Body of pancreas (tissue), 4 donors: ENCODE measurements around the gene HIC2. TPM values are rescaled to one million over a fixed set of nuclear protein-coding genes. Genes with fewer than 3 reads are reported as not detected.
"Not testable (repeated sequence)": the region's sequence is repeated elsewhere in the genome, so short reads cannot be mapped to it uniquely, and the experiment has no call there.

Experiments
- ATAC-seq: fragments of 150-250 bp; one replicate; pipeline ENCODE4 v1.9.1; 2016
- DNase-seq, 4 donors: peaks; one replicate each; pipeline ENCODE4 v3.0.0-alpha.2; 2019
- H3K27ac ChIP-seq, 4 donors: fragments of 200-600 bp; sonication (generic); 1 replicate in 3 of 4; 2 replicates in 1 of 4; pipeline versions ENCODE4 v1.5.1 to v1.6.1; 2016 to 2019; ENCODE audit warnings: mild to moderate bottlenecking in 1 of 4, mixed read lengths in 1 of 4, moderate library complexity in 1 of 4
- H3K27me3 ChIP-seq, 2 donors: fragments of 200-600 bp; sonication (generic); one replicate each; pipeline ENCODE4 v1.6.0; 2016; ENCODE audit warnings: mild to moderate bottlenecking in 1 of 2
- H3K36me3 ChIP-seq, 2 donors: fragments of 200-600 bp; sonication (generic); replicated peaks in 1 of 2; 2 replicates each; pipeline ENCODE4 v1.5.1; 2016; ENCODE audit warnings: low read depth in 2 of 2; ENCODE audit not compliant: insufficient read depth in 1 of 2
- H3K4me1 ChIP-seq: fragments of 200-600 bp; sonication (generic); one replicate; pipeline ENCODE4 v1.6.0; 2016
- H3K4me3 ChIP-seq, 2 donors: fragments of 200-600 bp; sonication (generic); 1 replicate in 1 of 2; 2 replicates in 1 of 2; pipeline ENCODE4 v1.5.1; 2016 to 2019
- H3K9me3 ChIP-seq, 3 donors: fragments of 200-600 bp; sonication (generic); 1 replicate in 2 of 3; 2 replicates in 1 of 3; pipeline ENCODE4 v1.5.1; 2016
- POLR2A ChIP-seq, 3 donors: fragments of 450-650 bp; IDR thresholded peaks; one replicate each; pipeline ENCODE4 v1.6.1; 2016; ENCODE audit warnings: antibody characterized with exemption in 3 of 3, mild to moderate bottlenecking in 2 of 3
- WGBS, 2 donors: methylation state at CpG; one replicate each; pipeline ENCODE4 v1.1.5; 2017; 5-methylcytosine and 5-hydroxymethylcytosine counted together
- intact Hi-C: fragments of 100-400 bp; cut with DNase I; formaldehyde crosslinking; loops from one replicate; pipeline ENCODE4 v1.15.1; 2023
- total RNA-seq, 2 donors: library from RNA; depleted of rRNA; stranded (reverse); fragments of >200 nt; gene quantifications; one replicate each; pipeline ENCODE4 v1.1.0, GENCODE V29; 2016
- TF ChIP-seq, protein P1 (sequence below), 7 experiments: fragments of 450-650 bp in 4 of 7; fragments of 200-600 bp in 3 of 7; sonication (generic) in 3 of 7; IDR thresholded peaks; one replicate each; pipeline ENCODE4 v1.5.1; 2016 to 2019; ENCODE audit warnings: antibody characterized with exemption in 7 of 7

The HIC2 gene
- total RNA-seq, 2 donors from 2014 or later, result 2.9 to 4.0 TPM

DNA sequence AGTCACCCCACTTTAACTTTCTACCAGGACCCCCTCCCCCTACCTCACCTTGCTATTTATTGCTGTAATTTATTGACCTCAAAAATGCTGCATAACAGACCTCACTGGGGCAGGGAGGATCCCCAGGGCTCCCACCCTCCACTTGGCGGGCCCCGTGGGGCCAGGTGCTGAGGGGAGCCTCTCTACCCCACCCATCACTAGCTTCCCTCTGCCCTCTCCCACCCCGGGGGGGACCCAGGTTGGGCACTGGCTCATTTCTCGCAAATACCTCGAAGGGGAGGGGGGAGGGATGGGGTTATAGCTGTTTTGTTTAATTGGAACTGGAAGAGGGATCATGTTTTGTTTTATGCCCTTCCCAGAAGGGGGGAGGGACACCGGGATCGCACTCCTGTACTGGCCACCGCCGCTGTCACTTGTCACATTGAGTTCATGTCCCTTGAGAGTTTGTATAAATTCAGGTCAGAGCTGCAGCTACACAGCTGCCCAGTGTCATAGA lies 33.7 kb downstream of the HIC2 start:
- TF ChIP-seq POLR2A (IDR thresholded peaks at IDR 0.05), result no peak
- TF ChIP-seq, protein P1, sequence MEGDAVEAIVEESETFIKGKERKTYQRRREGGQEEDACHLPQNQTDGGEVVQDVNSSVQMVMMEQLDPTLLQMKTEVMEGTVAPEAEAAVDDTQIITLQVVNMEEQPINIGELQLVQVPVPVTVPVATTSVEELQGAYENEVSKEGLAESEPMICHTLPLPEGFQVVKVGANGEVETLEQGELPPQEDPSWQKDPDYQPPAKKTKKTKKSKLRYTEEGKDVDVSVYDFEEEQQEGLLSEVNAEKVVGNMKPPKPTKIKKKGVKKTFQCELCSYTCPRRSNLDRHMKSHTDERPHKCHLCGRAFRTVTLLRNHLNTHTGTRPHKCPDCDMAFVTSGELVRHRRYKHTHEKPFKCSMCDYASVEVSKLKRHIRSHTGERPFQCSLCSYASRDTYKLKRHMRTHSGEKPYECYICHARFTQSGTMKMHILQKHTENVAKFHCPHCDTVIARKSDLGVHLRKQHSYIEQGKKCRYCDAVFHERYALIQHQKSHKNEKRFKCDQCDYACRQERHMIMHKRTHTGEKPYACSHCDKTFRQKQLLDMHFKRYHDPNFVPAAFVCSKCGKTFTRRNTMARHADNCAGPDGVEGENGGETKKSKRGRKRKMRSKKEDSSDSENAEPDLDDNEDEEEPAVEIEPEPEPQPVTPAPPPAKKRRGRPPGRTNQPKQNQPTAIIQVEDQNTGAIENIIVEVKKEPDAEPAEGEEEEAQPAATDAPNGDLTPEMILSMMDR (IDR thresholded peaks at IDR 0.05), result no peak
- Histone ChIP-seq H3K27ac (no peak overlapping the region), H3K4me3 (no peak overlapping the region), H3K4me1 (peaks cover 21% of the 10 kb centered on the region), H3K27me3 (no peaks in the 10 kb centered on the region), H3K36me3 (peaks cover 0 to 4% of the 10 kb centered on the region in 2 donors), H3K9me3 (no peaks in the 10 kb centered on the region)
- intact Hi-C loops, result no loop called here
- DNase-seq, result no peak
- 57 to 73% methylated on average over 8 to 9 of the region's 9 CpGs for WGBS, 2 donors
- no peak for ATAC-seq

DNA sequence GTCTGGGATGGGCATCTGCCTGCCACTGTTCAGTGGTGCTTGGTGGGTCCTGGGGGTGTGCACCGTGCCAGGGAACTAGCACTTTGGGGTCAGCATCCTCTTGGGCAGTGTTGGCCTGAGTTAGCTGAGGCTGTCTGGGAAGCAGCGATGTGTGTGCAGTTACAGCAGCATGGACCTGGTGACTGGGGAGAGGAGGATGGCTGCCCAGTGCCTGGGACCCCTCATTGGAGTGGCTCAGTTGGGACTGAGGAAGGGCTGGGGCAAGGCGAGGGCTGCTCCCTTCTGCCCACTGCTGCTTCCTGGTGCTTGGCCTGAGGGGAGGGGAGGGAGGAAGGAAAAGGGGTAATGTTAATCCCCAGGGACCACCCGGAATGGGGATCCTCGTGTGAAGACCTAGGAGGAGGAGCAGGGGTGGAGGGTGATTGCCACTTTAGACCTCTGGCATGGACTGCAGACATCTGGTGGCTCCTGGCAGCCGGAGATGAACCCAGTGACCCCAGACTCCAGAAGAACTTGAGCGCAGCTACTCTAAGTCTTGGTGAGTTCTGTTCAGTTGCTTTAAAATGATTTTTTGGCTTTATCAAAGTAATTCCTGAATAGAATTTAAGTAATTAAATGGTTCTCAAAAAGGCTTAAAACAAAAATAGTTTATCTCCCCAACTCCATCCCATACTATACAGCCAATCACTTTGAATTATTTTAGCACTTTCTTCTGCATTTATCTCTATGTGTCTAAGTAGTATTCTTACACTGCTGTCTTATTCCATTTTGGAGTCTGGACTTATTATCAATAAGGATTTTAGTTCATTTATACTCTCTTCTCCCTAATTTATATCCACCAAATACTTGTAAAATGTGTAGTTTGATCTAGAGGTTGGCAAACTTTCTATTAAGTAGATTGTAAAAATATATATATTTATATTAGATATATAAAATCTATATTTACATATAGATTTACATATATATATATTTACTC lies 34.7 kb downstream of the HIC2 start:
- no peak for DNase-seq
- H3K36me3 ChIP-seq, result no peaks in the 10 kb centered on the region
- no peaks in the 10 kb centered on the region for H3K9me3 ChIP-seq
- no peaks in the 10 kb centered on the region for H3K27me3 ChIP-seq
- H3K4me1 ChIP-seq, result peaks cover 28% of the 10 kb centered on the region
- intact Hi-C loops, result no loop called here
- no peak for TF ChIP-seq POLR2A (IDR thresholded peaks at IDR 0.05)
- TF ChIP-seq, protein P1 (IDR thresholded peaks at IDR 0.05), result no peak
- H3K4me3 ChIP-seq, result no peak overlapping the region
- WGBS, 2 donors, result 79 to 83% methylated on average over 5 to 7 of the region's 7 CpGs
- H3K27ac ChIP-seq, result no peak overlapping the region
- ATAC-seq, result no peak

DNA sequence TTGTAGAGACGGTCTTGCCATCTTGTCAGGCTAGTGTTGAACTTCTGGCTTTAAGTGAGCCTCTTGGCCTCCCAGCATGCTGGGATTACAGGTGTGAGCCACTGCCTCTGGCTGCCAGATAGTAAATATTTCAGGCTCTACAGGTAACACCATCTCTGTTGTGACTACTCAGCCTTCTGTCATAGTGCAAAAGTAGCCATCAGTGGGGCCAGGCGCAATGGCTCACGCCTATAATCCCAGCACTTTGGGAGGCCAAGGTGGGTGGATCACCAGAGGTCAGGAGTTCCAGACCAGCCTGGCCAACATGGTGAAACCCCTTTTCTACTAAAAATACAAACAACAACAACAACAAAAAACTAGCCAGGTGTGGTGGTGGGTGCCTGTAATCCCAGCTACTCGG lies 35.5 kb downstream of the HIC2 start:
- H3K36me3 ChIP-seq, intact Hi-C loops, H3K4me3 ChIP-seq, H3K27ac ChIP-seq, DNase-seq, H3K27me3 ChIP-seq, H3K9me3 ChIP-seq, ATAC-seq: not testable (repeated sequence)
- peaks cover 29% of the 10 kb centered on the region for H3K4me1 ChIP-seq
- 96 to 97% methylated on average over 4 of the region's 4 CpGs for WGBS, 2 donors

GRCh38 chr22:21454998-21455333 lies 37.8 kb downstream of the HIC2 start:
- H3K4me3 ChIP-seq, H3K9me3 ChIP-seq, DNase-seq, intact Hi-C loops, ATAC-seq, H3K27me3 ChIP-seq, H3K36me3 ChIP-seq, H3K27ac ChIP-seq: not testable (repeated sequence)
- 94 to 95% methylated on average over 9 of the region's 9 CpGs for WGBS, 2 donors
- peaks cover 18% of the 10 kb centered on the region for H3K4me1 ChIP-seq

DNA sequence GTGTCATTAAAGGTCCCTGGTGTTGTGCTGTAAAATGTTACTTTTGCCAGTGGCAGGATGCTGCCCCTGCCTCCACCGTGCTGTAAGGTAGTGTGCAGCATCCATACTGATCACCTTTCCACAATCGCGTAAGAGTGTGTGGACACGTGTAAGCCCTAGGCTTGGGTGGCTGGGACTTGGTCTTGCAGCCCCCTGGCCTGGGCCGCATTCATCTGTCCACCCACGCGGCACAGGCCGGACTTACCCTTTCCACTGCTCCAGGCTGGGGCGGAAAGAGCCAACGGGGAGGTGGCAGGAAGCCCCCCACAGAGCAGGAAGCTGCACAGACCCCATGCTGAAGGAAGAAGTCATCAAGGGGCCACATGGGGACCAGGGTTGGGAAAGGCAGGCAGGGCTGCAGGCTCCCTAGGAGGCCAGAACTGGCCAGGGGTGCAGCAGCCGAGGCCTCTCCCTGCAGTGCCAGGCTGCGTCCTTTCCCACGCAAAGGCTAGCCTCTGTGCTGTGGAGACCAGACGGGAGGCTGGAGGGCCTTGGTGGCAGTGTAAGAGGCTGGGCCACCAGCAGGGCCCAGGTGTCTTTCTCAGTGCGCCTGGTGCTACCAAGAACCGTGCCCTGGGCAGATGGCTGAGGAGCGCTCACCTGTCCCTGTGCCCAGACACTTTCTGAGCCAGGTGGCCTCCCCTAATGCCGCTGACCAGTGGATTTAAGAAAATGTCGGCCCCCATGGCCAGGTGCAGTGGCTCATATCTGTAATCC lies 38.3 kb downstream of the HIC2 start:
- intact Hi-C loops, result no loop called here

More for the DNA sequence above, 38.3 kb downstream of the HIC2 start:
- no peak overlapping the region for H3K4me3 ChIP-seq
- H3K27ac ChIP-seq, result no peak overlapping the region
- no peaks in the 10 kb centered on the region for H3K36me3 ChIP-seq
- ATAC-seq, result no peak
- no peaks in the 10 kb centered on the region for H3K27me3 ChIP-seq
- peaks cover 18% of the 10 kb centered on the region for H3K4me1 ChIP-seq
- WGBS, 2 donors, result 94 to 98% methylated on average over 8 to 18 of the region's 19 CpGs
- H3K9me3 ChIP-seq, result no peaks in the 10 kb centered on the region
- TF ChIP-seq, protein P1 (IDR thresholded peaks at IDR 0.05), result no peak
- TF ChIP-seq POLR2A (IDR thresholded peaks at IDR 0.05), result no peak
- no peak for DNase-seq
